HG03558 (cell line): ENCODE results near the gene RAD51B.
"Not testable (repeated sequence)": the region's sequence is repeated elsewhere in the genome, so short reads cannot be mapped to it uniquely, and the experiment has no call there.

Source experiments
- ATAC-seq: cut with Tn5 transposase; IDR thresholded peaks from one replicate; pipeline ENCODE4 v1.9.1; 2021; ENCODE audit warnings: moderate number of reproducible peaks; ENCODE audit not compliant: unreplicated experiment; ENCODE audit errors: extremely low read depth

RAD51B gene

DNA sequence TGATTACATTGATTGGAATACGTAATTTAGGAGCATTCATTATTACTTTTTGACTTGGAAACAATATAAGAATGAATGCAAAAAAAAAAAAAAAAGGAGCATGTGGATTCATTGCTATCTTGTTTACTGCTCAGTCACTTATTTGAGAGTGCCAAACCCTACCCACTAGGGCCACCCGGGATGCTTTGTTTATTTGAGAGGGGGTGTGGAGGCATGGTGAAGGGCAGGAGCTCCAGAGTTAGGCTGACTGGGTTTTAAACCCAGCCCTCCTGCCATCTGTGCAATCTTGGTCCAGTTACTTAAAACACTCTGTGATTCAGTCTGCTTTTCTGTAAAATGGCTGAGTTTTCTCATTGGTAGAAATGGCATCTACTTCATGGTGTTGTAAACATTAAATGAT is 195.2 kb downstream of the RAD51B start:
- ATAC-seq, result no peak

DNA sequence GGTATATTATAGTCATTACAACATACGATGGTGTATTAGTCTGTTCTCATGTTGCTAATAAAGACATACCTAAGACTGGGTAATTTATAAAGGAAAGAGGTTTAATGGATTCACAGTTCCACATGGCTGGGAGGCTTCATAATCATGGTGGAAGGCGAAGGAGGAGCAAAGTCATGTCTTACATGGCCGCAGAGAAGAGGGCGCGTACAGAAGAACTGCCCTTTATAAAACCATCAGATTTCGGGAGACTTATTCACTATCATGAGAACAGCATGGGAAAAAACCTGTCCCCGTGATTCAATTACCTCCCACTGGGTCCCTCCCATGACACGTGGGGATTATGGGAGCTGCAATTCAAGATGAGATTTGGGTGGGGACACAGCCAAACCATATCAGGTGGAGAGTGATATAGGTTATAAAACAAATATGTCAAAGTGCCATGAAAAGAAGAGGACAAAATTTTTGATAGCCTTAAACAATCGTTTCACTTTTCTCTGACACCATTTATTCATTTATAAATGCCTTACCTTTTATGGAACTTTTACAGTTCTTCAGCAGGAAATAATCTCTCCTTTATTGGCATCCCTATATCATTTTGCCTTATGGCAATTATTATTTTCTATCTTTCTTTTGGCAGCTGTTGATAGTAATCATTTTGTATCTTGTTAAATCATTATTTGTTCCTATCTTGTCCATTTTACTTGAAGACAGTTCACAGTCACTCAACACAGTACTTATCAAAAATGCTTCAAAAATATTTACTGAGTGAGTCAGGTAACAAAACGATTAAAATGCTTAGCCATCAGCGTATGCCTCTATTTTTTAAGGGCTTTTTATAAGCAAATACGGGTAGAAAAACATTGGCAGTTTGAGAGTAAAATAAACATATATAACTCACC is 196.0 kb downstream of the RAD51B start:
- ATAC-seq, result no peak

DNA sequence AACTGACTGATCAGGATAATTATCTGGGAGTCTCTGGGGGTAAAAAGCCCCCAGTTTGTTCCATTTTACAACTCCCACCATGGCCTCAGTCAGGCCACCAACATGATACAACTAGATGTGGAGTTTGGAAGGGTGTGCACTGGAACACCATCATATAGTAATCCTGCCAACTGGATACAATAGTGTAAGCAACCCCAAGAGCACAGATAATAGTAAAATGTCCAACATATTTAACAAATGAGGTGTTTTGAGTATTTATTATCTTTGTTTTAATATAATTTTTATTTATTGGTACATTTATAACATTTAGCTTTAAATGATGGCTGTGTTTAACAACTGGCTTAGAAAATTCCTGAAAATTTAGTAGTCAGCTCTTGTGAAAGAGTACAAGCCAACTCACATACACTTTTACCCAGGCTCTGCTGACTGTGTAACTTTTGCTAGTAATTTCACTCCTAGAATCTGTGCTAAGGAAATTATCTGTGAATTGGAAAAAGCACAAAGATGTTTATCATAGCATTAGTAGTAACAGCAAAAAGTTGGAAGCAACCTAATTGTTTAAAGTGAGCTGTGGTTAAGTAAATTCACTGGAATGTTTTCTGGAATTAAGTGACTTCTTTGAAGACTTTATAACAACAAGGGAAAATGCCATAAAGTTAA is 196.8 kb downstream of the RAD51B start:
- ATAC-seq, result no peak

DNA sequence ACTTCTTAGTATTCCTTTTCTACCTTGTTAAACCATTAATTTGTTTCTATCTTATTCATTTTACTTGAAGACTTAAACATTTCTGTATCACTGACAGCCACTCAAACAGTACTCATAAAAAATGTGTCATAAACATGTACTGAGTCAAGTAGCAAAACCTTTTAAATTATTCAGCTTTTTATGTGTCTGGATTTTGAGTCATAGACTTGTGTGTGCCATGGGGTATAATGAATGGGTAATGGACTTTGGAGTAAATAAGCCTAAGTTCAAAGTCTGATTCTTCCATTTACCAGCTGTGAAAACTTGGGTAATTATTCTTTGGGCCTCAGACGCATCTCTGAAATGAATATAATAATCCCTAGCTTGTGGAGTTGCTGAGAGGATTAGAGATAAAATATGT is 199.0 kb downstream of the RAD51B start:
- no peak for ATAC-seq

DNA sequence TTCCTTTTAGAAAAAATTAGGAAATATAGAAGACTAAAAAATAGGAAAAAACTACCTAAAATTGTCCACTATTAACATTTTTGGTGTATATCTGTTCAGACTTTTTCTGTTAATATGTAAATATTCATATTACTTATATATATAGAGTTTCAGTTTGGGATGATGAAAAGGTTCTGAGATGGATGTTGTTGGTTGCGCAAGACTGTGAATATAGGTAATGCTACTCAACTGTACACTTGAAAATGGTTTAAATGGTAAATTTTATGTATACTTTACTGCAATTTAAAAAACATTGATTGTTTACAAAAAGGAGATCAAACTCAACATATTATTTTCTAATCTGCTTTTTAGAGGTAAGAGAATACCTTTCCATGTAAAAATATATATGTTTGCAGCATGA is 200.9 kb downstream of the RAD51B start:
- no peak for ATAC-seq

GRCh38 chr14:68020999-68021663 is 201.6 kb downstream of the RAD51B start:
- no peak for ATAC-seq

DNA sequence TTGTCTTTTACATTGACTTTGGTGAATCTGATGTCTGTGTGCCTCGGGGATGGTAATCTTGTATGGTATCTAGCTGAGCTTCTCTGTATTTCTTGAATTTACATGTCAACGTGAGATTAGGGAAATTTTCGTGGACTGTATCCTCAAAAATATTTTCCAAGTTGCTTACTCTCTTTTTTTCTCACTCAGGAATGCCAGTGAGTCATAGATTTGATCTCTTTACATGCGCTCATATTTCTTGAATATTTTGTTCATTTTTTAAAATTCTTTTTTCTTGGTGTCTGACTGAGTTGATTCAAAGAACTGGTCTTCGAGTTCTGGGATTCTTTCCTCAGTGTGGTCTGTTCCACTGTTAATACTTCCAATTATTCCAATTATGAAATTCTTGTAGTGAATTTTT is 207.7 kb downstream of the RAD51B start:
- no peak for ATAC-seq

- no peak for ATAC-seq
Measured at GRCh38 chr14:68028075-68028474, 208.5 kb downstream of the RAD51B start.

GRCh38 chr14:68031011-68031410 is 211.4 kb downstream of the RAD51B start:
- ATAC-seq, result not testable (repeated sequence)

DNA sequence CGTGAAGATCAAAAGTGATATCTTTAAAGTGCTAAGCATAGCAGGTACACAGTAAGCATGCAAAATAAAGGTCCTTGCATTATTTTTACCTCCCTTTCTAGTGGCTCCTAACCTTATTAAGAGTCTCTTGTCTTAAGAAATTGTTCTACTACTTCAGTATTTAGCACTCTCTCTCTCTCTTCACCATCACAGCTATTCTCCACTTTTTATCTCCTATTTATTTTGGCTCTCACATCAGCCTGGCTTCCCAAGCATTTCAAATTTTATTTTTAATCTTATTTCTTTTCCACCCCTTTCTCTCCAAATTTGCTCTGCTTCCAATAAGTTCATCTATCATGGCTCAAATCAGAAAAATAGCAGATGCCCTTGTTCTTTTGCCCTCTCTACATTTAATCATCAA is 212.6 kb downstream of the RAD51B start:
- ATAC-seq, result no peak

DNA sequence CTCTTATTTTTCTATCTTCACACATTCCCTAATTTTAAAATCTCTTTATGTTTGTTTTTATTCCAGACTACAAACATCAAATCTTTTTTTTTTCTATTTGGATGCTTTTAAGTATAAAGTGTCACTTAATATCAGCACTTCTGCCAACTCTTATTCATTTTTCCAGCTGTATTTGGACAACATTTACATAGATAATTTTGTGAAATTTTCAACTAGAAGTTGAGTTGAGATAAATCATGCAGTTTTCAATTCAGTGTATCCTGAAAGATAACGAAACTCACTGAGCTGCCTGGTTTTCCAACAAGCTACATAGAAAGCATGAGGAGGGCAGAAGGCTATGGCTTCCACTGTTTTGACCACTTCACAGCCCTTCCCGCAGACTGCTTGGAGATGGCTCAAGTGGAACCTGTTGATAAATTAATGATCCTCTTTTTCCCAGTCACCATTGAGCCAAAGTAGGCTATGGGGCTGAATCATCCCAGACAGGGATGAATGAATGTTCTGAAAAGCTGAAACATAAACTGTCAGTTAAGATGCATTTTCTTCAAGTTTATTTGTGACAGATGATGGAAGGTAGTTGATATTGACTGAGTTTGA is 213.9 kb downstream of the RAD51B start:
- no peak for ATAC-seq

DNA sequence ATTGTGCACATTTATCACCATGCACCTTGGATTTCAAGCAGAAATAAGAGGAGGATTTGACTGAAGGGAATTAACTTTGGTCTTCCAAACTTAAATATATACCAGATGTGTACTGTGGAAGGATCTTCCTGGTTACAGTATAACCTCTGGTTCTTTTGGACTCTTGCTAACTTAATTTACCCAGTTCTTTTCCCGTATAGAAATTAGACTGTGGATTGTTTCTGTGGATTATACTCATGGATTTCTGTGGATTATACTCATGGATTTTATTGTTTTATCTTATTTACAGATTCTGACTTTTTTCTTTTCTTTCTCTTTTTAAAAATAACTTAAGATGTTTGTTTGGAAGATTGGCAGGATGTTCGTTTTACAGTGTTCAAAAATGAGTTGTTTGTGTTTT is 215.3 kb downstream of the RAD51B start:
- no peak for ATAC-seq

DNA sequence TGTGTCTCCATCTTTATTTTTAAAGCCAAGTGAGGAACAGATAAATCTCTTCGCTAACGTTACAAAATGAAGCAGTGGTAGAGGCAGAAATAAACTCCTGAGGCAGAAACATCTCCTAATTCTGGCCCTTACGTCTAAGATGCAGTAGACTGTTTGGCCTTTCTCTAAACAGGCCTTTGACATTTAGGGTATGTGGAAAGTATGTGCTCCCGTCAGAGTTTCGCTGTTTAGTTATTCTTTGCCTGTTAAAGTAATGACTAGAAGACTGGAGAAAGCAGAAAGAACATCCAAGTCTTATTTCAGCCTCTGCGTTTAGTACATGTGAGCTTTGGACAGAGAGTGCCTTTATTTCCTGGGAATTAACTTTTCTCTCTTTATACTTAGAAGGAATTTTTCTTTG is 216.6 kb downstream of the RAD51B start:
- no peak for ATAC-seq

DNA sequence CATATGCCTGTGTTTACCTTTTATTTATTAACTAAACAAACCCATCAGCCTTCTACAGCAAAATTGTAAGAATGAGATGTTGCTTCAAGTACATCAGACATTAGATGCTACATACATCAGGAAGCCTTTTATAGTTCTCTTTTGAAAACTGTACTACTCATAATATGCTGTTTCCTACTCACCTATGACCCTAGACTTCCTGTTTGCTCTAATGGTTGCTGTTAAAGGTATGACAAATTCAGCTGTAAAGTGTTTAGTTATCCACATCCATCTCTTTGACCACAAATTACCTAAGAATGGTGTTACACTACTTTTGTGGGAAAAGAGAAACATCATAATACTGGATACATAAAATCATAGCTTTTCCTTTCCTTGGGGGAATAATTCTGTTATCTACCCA is 220.0 kb downstream of the RAD51B start:
- ATAC-seq, result no peak

- no peak for ATAC-seq
Measured at GRCh38 chr14:68040633-68041369, 221.2 kb downstream of the RAD51B start.

DNA sequence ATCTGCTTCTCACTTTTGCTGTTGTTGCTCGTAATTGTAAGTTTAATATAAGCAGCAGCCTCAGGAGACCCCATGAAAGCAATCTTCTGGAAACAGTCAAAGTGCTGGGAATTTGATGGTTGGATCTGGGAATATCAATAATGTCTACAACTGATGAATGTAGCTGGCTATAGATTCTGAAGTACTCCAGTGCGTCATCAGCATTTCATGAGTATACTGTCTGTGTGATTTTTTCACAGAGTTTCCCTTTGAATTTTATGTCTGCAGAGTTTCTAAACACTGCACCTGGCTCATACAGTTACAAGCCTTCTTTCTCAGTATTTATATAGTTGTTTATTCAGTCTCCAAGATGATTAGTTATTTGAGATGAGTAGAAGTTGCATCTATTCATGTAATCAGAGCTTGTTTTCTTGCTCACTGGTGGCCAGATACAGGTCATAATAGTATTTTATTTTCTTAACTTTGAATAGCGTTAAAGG is 222.3 kb downstream of the RAD51B start:
- ATAC-seq, result no peak

DNA sequence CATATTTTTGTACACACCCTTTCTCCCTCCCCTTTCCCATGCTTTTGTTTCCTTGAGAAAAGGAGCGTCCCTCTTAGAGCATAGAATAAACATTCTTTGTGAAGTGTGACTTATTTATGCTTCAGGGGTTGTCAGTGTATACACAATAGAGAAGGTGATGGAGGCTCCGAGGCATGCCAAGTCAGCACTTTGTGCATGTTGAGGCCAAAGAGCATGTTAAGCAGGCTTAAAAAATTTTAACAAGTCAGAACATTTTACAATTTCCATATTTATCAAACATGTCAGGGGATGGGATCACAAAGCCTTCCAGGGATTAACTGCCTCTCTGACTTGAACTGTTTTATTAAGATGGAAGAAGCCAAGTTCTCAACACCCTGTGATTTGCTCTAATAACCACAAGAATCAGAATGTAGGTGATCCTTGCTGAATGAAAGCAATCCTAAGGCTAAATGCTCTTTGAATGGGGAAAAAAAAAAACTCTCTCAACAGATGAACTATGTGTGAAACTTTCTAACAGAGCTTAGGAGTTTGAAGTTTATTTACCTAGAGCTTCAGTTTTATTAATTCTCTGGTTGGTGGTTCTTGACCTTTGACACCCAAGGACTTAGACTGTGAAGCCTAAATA is 223.1 kb downstream of the RAD51B start:
- no peak for ATAC-seq

- ATAC-seq, result no peak
Measured at GRCh38 chr14:68043752-68044151, 224.2 kb downstream of the RAD51B start.

DNA sequence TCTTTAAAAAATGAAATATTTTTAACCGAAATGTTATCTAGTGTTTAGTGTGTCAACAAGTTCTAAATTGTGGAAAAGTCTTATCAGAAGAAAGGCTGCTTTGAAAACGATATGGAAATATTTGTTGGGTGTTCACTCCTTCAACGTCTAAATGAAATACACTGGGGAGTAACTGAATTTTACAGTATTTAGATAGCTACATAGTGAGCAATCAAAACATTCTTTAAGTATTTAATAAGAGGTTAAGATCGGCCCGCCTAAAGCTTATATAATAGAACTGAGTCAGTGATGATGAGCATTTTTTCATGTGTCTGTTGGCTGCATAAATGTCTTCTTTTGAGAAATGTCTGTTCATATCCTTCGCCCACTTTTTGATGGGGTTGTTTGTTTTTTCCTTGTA is 228.3 kb downstream of the RAD51B start:
- no peak for ATAC-seq

DNA sequence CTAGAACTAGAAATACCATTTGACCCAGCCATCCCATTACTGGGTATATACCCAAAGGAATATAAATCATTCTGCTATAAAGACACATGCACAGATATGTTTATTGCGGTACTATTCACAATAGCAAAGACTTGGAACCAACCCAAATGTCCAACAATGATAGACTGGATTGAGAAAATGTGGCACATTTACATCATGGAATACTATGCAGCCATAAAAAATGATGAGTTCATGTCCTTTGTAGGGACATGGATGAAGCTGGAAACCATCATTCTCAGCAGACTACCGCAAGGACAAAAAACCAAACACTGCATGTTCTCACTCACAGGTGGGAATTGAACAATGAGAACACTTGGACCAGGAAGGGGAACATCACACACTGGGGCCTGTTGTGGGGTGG is 229.2 kb downstream of the RAD51B start:
- not testable (repeated sequence) for ATAC-seq
